LHCN-M2 (cell line): ENCODE measurements around the gene TRAPPC2L. TPM values are rescaled to one million over a fixed set of nuclear protein-coding genes. Genes with fewer than 3 reads are reported as not detected.
"Not testable (repeated sequence)": the region's sequence is repeated elsewhere in the genome, so short reads cannot be mapped to it uniquely, and the experiment has no call there.

Experiments used
- DNase-seq: peaks from one replicate; pipeline ENCODE4 v3.0.0-alpha.2; 2012; ENCODE audit warnings: low read depth
- total RNA-seq: library from RNA; depleted of rRNA; stranded (reverse); fragments of >200 nt; gene quantifications from 2 replicates; pipeline ENCODE4 v1.2.3, GENCODE V29; 2014

Gene TRAPPC2L
- total RNA-seq, 1 experiment from 2014 or later, result 49.6 TPM

GRCh38 chr16:88877564-88878289, 20.8 kb downstream of the TRAPPC2L start:
- no peak for DNase-seq

GRCh38 chr16:88878356-88878755, 21.4 kb downstream of the TRAPPC2L start:
- DNase-seq, result no peak

GRCh38 chr16:88878967-88879787, 22.2 kb downstream of the TRAPPC2L start:
- DNase-seq, result no peak

- DNase-seq, result no peak
These were observed 22.8 kb downstream of the TRAPPC2L start for GRCh38 chr16:88879788-88880055.

- no peak for DNase-seq
These were observed 23.5 kb downstream of the TRAPPC2L start for GRCh38 chr16:88880226-88881006.

GRCh38 chr16:88881007-88881615, 24.2 kb downstream of the TRAPPC2L start:
- no peak for DNase-seq

GRCh38 chr16:88881675-88882357, 24.9 kb downstream of the TRAPPC2L start:
- DNase-seq, result no peak

- no peak for DNase-seq
These were observed 25.6 kb downstream of the TRAPPC2L start for GRCh38 chr16:88882358-88883030.

- no peak for DNase-seq
These were observed 26.4 kb downstream of the TRAPPC2L start for GRCh38 chr16:88883117-88883895.

- no peak for DNase-seq
These were observed 27.0 kb downstream of the TRAPPC2L start for GRCh38 chr16:88883946-88884345.

GRCh38 chr16:88884569-88885271, 27.8 kb downstream of the TRAPPC2L start:
- DNase-seq, result no peak

- no peak for DNase-seq
These were observed 28.9 kb downstream of the TRAPPC2L start for GRCh38 chr16:88885693-88886280.

GRCh38 chr16:88886420-88886844, 29.5 kb downstream of the TRAPPC2L start:
- DNase-seq, result no peak

- no peak for DNase-seq
These were observed 30.1 kb downstream of the TRAPPC2L start for GRCh38 chr16:88886845-88887521.

- no peak for DNase-seq
These were observed 31.1 kb downstream of the TRAPPC2L start for GRCh38 chr16:88888057-88888456.

GRCh38 chr16:88888461-88889387, 31.8 kb downstream of the TRAPPC2L start:
- DNase-seq, result no peak

- not testable (repeated sequence) for DNase-seq
These were observed 32.9 kb downstream of the TRAPPC2L start for GRCh38 chr16:88889702-88890352.
